ENCODE results near the gene PTPN7.
"Not testable (repeated sequence)": the region's sequence is repeated elsewhere in the genome, so short reads cannot be mapped to it uniquely, and the experiment has no call there.

Gene PTPN7

DNA sequence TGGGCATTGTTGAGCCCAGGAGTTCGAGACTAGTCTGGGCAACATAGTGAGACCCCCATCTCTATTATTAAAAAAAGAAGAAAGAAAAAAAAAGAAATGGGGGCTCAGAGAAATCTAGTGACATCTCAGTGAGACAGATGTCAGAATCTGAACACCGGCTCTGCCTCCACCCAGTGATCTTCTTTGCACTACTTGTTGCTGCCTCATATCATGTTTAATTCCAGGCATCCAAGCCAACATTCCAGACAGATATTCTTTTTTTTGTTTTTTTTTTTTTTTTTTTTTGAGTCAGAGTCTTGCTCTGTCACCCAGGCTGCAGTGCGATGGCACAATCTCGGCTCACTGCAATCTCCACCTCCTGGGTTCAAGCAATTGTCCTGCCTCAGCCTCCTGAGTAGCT is 10.8 kb downstream of the PTPN7 start:
- DNase-seq: no peak

DNA sequence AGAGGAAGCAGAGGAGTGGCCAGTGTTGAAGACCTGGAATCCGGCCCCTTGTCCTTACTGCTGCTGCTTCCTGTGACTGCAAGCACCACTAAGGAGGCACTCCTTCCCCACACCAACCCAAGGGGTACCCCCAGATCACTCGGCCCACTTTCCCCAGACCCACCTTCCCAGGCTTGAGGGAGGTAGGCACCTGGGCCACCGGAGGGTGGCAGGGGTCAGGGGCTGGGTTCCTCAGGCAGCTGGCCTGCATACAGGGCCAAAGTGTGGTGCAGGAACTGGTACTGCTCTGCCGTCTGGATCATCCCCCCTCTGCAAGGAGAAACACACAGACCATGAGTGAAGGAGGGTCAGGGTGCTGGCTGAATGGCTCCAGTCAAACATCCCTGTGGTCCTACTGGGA is 12.0 kb downstream of the PTPN7 start:
- DNase-seq: no peak

DNA sequence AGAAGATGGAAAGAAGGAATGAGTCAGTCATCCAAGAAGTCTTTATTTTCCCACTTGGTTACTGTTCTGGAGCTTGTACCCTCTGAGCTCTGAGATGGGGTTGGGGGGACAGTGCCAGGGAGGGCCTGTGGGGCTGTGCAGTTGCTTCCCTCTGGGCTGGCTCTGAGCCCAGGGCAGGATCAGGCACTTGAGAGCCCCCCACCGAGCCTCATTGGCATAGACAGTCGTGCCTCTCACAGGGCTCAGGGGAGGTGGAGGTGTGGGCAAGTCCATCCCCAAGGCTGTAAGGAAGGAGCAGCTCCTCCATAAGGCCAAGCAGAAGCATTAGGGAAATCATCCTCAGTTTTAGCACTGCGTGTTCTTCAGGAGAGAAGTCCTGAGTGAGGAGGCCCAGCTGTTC is 13.4 kb downstream of the PTPN7 start:
- no peak for DNase-seq

DNA sequence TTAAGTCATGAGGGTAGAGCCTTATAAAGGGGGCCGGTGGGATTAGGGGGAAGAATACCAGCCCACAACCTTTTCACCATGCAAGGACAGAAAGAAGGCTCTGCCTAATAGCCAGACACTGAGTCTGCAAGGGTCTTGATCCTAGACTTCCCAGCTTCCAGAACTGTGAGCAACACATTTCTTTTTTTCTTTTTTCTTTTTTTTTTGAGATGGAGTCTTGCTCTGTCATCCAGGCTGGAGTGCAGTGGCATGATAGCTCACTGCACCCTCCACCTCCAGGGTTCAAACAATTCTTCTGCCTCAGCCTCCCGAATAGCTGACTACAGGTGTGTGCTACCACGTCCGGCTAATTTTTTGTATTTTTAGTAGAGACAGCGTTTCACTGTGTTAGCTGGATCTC is 14.1 kb downstream of the PTPN7 start:
- no peak for DNase-seq

DNA sequence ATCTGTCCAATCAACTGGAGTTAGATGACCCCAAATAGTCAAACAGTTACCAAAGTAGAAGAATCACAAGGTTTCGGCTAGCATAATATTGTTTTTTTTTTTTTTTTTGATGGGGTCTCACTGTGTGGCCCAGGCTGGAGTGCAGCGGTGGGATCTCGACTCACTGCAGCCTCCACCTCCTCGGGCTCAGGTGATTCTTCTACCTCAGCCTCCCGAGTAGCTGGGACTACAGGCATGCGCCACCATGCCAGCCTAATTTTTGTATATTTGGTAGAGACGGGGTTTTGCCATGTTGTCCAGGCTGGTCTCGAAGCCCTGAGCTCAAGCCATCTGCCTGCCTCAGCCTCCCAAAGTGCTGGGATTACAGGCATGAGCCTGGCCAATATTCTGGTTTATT is 14.7 kb downstream of the PTPN7 start:
- not testable (repeated sequence) for DNase-seq

DNA sequence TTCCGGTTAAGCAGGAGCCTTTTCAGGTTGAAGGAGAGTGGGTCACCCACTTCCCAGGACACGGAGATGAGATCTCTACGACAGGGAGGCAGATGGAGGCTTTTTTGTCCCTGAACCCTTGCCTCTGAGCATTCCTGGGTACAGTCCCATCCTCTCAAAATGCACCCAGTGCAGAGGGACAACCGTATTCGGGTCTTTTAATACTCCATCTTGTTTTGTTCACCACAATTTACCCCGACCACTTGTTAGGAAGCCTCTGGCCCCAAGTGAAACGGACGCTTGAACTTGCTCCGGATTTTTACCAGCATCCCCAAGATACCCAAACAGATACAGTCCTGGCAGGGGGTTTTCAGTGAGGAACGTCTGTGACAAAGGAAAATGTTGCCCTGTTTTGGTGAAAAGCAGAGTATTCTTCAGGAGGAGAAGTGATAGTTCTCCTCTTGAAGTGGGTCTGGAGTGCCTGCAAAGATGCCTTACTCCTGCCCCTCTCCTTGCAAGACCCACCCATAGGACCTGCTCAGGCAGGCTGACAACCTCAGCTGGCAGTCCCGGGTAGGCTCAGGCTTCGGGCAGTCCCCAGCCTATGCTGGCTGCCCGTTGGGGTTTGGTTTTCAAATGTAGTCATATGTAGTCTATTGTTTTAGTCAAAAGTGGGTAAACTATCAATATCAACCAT is 15.2 kb downstream of the PTPN7 start:
- peak; percentile 48 for DNase-seq

DNA sequence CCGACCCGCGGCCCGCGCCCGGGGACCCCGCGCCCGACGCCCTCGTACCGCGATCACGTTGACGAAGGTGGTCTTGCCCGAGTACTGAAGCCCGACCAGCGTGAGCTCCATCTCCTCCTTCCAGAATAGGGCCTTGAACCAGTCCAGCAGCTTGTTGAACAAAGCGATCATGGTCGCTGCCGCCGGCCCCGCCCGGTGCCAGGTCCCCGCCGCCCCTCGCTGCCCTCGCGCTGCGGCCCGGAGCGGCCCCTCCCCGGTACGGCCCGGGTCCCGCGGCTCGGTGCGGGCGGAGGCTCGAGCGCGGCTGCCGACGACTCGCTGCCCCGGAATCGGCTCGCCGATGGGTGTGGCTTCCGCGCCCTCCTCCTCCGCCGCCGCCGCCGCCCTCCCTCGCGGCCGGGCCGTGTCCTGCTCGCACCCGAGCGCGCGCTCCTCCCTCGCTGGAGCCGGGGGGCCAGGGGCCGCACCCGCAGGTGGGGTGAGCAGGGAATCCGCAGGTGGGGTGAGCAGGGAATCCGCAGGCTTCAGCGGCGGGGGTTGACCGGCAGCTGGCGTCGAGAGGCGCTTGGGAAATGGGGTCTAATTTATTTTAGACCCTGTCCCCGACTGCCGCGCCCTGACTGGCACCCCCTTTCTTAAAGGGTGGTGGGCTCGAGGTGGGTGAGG is 15.9 kb downstream of the PTPN7 start, which contains the start of gene ARL8A:
Gene ARL8A, minus strand, starts transcription at position 336 of the 666 bp plus-strand sequence. Its CDS starts 165 bp downstream, at position 171.
- DNase-seq: peak; percentile 56

DNA sequence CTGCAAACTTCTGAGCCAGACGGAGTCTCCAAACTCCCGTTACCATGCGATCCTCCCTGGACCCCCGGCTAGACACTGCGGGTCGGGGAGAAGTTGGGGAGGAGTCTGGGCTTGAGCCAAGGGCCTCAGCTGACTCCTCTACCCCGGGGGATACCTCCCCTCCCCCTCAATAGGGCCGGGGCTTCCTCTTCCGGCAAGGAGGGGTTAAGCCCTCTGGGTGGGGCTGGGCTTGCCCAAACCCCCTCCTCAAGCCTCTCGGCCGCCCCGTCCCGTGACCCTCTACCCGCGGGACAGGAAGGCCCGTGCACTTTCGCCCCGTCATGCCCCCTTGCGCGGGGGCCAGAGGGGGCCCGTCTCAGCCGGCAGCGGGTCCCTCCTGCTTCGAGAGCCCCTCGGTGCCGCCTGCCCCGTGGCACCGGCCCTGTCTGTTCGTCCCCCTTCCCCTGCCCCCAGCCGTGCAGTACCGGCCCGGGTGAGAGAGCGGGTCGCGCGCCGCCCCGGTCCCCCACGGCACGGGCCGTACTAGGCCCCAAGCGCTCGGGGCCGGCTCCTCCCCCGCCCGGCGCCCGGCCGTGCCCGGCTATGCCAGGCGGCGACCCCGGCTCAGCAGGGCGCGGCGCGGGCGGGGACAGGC is 16.5 kb downstream of the PTPN7 start:
- DNase-seq: no peak

DNA sequence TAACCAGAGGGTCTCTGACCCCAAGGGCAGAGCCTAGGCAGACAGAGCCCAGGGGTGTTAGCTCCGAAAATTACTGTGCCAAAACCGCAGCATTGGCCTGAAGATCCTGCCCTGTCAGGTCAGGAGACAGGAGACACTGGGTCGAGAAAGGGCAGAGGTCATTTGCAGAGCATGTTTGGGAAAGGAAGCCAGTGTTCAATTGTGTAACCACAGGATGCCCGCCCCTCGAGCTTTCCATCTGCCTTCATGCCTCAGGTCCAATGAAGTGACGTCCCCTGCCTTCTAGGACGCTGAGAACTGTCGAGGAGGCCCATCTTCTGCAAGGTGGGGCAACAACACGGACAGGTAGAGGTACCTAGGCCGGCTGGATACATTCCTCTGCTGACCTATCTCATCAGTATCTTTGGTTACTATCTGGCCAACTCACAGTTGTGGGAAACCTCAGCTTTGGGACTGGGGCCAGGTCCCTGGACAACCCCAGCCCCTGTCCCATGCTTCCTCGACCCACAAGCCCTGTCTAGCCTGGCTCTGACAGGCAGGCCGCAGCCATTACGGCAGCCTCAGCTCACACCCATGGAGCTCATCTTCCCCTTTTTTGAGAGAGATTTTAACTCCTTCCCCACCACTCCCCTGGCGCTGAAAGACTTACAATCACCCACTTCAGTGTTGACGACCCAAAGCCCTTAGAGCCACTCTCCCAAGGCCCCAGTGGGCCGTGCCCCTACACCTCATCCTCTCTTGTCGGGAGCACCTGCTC is 17.2 kb downstream of the PTPN7 start:
- peak; percentile 23 for DNase-seq

DNA sequence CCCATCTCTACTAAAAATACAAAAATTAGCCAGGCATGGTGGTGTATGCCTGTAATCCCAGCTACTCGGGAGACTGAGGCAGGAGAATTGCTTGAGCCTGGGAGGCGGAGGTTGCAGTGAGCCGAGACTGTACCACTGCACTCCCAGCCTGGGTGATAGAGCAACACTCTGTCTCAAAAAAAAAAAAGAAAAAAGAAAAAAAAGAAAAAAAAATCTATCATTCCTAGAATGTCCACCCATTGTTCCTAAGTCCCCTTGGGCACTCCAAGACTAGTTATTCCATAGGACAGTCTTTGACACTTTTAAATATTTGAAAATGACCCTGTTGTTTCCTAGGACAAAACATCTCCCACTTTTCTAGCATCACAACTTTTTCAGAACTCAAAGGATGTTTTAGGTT is 18.9 kb downstream of the PTPN7 start:
- not testable (repeated sequence) for DNase-seq

DNA sequence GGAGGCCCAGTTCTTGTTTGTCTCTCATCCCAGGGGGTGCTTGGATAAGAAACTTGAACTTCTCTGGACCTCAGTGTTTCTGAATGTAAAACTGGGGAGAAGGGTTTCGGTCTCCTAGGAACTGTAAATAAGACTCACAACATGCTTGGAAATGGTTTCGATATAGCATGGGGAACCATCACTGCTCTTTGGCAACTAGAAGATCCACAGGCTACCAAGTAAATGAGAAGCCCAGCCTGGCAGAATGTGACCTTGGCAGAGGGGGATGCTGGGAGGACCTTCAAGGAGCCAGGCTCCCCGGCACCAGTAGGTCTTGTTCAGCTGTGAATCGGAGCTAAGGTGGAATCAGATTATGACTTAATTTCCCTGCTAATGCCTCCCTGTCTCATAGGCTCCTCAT is 19.6 kb downstream of the PTPN7 start:
- DNase-seq: no peak

DNA sequence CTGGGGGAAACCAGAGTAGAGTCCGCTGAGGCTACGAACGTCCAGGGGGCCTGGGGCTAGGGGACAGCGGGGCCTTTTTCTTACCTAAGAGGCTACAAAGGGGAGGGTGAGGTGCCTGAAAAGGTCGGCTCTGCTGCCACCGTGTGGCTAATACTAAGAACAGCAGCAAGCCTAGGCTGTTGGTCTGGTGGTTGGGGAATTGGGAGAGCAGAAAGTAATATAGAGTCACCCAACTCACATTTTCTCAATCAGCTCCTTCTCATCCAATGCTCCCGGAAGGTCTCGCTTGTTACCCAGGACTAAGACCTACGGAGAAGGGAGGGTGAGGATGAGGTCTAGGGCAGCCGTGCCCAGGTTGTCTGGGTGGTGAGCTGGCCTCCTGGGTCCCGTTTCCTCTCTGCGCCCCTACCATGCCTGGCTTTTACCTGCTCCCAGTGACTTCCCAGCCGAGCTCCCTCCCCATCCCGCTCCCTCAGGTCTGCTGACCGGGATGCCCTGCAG is 25.1 kb downstream of the PTPN7 start:
- DNase-seq: peak; percentile 39

DNA sequence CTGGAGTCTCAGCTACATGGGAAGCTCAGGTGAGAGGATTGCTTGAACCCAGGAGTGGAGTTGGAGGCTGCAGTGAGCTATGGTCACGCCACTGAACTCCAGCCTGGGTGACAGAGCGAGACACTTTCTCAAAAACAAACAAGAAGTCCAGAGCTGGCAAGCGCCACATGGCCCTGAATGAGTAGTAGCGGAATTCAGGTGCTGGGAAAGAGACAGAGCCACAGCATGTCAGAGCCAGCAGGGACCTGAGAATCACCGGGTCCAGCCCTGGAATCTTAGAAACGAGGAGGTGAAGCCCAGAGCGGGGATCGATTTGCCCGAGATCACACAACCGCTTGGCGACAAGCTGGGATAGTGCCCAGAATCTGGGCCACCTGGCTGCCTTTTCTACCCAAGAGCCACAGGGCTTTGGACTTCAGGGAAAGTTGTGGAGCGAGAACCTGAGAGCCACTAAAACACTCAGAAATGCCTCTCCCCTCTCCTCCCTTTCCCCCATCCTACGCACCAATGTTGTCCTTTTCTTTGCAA is 25.7 kb downstream of the PTPN7 start:
- no peak for DNase-seq

DNA sequence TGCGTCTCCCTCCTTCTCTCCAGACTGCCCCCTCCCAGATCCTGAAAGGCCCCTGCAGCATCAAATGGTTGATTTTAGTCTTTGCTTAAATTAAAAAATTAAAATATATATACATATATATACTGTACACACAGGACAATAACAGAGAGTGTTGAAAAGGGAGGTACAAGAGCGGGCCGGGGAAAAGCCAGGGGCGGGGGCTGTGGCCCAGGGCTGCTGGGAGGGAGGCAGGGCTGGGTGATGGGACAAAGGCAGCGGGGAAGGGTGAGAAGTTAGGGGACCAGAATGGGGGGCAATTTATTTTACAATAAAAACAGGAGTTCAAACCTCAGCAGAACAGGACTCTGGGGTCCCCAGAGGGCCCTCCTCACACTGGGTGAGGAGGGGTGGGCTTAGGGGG is 26.4 kb downstream of the PTPN7 start:
- no peak for DNase-seq

DNA sequence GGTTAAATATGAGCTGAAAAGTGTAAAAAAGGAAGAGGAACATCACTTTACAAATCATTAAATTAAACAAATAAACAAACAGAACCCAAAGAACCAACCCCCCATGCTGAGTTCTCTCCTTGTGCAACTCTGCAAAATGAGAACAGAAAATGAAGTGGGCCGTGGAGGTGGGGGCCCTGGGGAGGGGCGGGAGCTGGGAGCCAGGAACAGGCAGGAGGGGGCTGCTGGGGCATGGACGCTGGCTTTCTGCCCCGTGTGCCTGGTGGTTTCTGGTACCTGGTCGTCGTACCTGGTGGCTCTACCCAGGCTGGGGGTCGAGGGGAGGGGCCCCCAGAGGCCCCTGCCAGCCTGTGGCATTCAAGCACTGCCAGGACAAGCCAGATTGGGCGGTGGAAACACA is 26.9 kb downstream of the PTPN7 start:
- DNase-seq: no peak

DNA sequence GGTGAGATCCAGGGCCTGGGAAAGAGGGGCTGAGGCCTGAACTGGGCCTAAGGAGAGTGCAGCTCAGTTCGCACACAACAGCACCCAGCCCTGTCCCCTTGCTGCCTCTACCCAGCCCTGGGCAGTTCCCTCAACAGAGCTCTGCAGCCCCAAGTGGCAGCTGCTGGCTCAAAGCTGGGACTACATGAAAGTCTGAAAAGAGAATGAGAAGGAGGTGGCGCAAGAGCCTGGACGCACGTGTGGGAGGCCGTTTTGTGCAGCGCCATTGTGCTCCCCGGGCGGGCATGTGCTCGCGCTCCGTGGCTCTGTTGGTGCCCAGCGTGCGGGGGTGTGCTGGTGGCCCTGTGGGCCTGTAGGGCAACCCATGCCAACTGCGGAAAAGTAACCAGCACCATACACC is 27.4 kb downstream of the PTPN7 start:
- DNase-seq: no peak

DNA sequence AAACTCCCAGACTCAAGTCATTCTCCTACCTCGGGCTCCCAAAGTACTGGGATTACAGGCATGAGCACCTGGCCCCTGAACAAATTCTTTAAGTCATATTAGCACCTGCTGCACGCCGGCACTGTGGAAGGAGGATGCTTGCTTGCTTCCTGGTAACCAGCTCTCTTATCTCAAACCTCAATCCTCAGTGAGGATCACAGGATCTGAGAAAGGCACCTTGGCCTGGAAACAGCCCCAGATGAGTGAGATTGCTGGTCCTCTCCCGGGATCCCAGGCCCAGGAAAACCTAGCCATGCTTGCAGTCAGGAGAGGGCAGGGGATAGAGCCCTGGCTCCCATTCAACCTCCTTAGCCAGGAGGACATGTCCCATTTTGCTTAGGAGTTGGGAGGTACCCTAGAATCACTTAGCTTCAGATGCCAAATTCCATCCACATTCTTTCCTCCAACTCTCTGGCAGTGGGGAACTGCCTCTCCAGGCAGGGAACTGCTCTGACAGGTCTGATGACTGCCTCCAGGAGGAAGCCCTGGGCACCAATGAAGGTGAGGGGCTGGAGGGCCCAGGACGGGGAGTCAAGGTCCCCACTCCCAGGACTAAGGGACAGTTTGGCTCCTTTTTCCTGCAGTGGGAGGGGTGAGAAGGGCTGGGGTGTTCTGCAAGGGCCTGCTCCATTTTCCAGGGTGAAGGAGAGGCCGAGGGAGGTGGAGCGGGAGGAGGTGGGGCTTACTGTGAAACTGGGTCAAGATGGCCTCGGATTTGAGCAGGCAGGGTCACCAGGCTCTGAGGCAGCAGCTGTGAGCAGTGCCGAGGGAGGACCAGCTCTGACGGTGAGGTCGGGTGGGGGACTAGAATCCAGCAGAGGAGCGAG is 28.2 kb downstream of the PTPN7 start:
- DNase-seq: no peak

DNA sequence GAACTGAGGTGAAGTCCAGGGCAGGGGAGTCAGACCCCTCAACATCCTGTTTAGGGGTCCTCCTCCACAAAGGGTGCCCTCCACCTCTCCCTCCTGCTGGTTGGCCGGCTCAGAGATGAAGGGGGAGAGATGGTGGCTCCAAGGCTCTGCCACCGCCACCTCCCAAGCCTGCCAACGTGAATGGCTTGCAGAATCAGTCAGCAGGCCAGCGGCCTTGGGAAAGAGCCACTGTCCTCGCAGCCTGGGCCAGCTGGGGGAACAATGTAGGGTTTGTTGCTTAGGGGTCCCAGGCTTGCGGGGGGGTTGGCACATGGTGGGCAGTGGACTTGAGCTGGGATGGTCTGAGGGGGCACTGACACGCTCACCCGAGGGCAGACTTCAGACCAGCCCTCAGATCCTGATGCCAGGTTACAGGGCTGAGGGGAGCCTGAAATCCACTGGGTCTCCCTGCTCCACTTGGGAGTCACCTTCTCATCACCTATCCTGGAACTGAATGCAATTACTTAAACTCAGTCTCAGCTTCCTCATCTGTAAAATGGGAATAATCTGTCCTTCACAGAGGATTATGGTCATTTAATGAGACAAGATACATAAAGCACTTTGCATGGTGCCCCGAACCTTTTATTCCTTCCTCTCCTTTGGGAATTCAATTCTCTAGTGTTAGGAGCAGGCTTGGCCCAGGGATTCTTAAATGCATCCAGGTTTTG is 29.4 kb downstream of the PTPN7 start:
- DNase-seq: no peak

DNA sequence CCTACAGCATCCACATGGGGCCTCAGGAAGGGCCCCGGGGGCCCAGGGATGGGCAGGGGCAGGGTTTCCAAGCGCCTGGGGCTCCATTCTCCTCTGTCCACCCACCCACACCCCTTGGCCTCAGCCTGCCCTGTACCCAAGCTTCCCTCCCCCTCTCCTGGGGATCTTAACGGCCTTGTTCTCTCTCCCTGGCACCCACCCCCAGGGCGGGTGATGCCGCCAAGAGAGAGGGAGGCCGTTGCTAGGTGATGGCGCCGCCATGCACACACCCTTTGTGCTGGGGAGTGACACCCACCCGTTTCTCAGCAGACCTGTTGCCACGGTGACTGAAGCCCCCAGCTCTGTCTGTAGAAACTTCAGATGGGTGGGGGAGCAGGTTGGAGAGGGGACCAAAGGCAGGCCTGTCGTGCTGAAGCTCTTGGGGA is 30.1 kb downstream of the PTPN7 start:
- no peak for DNase-seq

DNA sequence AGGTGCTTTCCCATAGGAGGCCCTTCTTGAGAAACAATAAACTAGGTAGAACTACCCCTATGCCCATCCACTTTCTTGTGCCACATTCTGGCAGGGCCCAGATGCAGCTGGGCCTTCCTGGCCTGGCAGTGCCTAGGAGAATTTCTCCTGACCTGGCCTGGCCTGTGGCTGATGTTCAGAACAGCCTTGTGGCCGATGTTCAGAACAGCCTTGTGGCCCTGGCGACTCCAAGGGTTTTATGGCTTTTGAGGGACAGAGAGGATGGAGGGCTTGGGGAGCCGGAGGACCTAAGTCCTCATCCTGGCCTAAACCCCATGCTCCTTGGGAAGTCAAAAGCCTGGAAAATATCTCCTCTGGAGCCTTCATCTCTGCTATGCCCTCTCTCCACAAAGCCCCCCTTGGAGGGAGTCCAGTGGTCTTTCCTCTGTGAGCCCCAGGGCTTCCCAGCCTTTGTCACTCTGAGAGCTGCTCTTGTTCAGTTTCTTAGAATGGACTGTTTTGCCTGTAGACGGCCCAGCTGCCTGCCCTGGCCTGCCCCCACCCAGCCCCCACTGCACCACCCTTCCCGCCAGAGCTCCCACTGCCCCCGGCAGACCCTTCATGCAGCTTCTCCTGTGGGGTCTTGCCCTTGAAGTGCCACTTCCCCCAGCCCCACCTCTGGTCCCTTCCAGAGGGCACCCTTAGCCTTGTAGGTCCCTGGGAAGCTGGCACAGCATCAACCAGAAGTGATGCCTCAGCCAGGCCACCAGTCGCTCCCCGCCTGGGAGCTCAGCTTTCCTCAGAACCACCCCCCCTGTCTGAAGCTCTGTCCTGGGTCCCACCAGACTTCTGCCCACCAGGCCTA is 30.7 kb downstream of the PTPN7 start:
- no peak for DNase-seq
